CD14-positive monocyte (primary cell): Measurements from ENCODE around the gene UGDH. TPM values are rescaled to one million over a fixed set of nuclear protein-coding genes. Genes with fewer than 3 reads are reported as not detected.

Experiments used
- DNase-seq, 3 donors: peaks; one replicate each; pipeline ENCODE4 v3.0.0-alpha.2; 2011 to 2022
- H2AFZ ChIP-seq: 2 replicates; pipeline ENCODE4 v1.6.0; 2012; ENCODE audit warnings: mild to moderate bottlenecking, low read depth, low read length, inconsistent platforms; ENCODE audit not compliant: insufficient read depth, poor library complexity, severe bottlenecking
- H3K27ac ChIP-seq, 2 donors: 1 replicate in 1 of 2; 2 replicates in 1 of 2; pipeline ENCODE4 v1.5.1; 2012 to 2013; ENCODE audit warnings: low read length in 2 of 2, control low read depth in 1 of 2, inconsistent platforms in 1 of 2, low read depth in 1 of 2, mild to moderate bottlenecking in 1 of 2
- H3K27me3 ChIP-seq, 2 donors: one replicate each; pipeline versions ENCODE4 v1.6.0 to v1.6.1; 2011 to 2013; ENCODE audit warnings: low read length in 2 of 2; ENCODE audit not compliant: control insufficient read depth in 2 of 2, insufficient read depth in 2 of 2
- H3K36me3 ChIP-seq, 2 donors: replicated peaks in 1 of 2; 1 replicate in 1 of 2; 2 replicates in 1 of 2; pipeline versions ENCODE4 v1.5.1 to v1.6.1; 2012 to 2013; ENCODE audit warnings: low read length in 2 of 2, control low read depth in 1 of 2, inconsistent platforms in 1 of 2, mild to moderate bottlenecking in 1 of 2; ENCODE audit not compliant: insufficient read depth in 2 of 2, control insufficient read depth in 1 of 2
- H3K4me1 ChIP-seq, 2 donors: 1 replicate in 1 of 2; 2 replicates in 1 of 2; pipeline versions ENCODE4 v1.5.1 to v1.6.1; 2012 to 2013; ENCODE audit warnings: low read length in 2 of 2, control low read depth in 1 of 2, inconsistent platforms in 1 of 2, mild to moderate bottlenecking in 1 of 2, moderate library complexity in 1 of 2; ENCODE audit not compliant: insufficient read depth in 2 of 2, control insufficient read depth in 1 of 2
- H3K4me2 ChIP-seq: replicated peaks from 2 replicates; pipeline ENCODE3; 2012; ENCODE audit warnings: low read length, moderate library complexity, mild to moderate bottlenecking; ENCODE audit not compliant: poor library complexity, severe bottlenecking; ENCODE audit errors: extremely low read depth
- H3K4me3 ChIP-seq, 3 experiments: fragments of 200-600 bp in 1 of 3; sonication (generic) in 1 of 3; replicated peaks in 1 of 3; 1 replicate in 2 of 3; 2 replicates in 1 of 3; pipeline ENCODE4 v1.5.1; 2011 to 2013; ENCODE audit warnings: low read length in 3 of 3, mild to moderate bottlenecking in 3 of 3, control low read depth in 2 of 3, low read depth in 2 of 3, inconsistent platforms in 1 of 3, moderate library complexity in 1 of 3
- H3K79me2 ChIP-seq: 2 replicates; pipeline ENCODE4 v1.6.0; 2012; ENCODE audit warnings: mild to moderate bottlenecking, control low read depth, inconsistent platforms, low read length, moderate library complexity; ENCODE audit not compliant: insufficient read depth
- H3K9ac ChIP-seq: 2 replicates; pipeline ENCODE4 v1.6.0; 2017; ENCODE audit warnings: low read length, mild to moderate bottlenecking; ENCODE audit not compliant: insufficient read depth, poor library complexity, severe bottlenecking
- H3K9me3 ChIP-seq, 2 donors: replicated peaks in 1 of 2; 1 replicate in 1 of 2; 2 replicates in 1 of 2; pipeline versions ENCODE4 v1.5.1 to v1.6.1; 2012 to 2013; ENCODE audit warnings: low read length in 2 of 2, control low read depth in 1 of 2; ENCODE audit not compliant: control insufficient read depth in 1 of 2, insufficient read depth in 1 of 2
- H4K20me1 ChIP-seq: 2 replicates; pipeline ENCODE4 v1.6.0; 2012; ENCODE audit warnings: mild to moderate bottlenecking, low read length, control low read depth, moderate library complexity; ENCODE audit not compliant: insufficient read depth
- H3K27ac Mint-ChIP-seq, 7 donors: one replicate each; pipeline ENCODE4 v1.8.0; 2020; ENCODE audit warnings: mild to moderate bottlenecking in 7 of 7, mixed read lengths in 7 of 7, moderate library complexity in 6 of 7, inconsistent platforms in 2 of 7
- H3K27me3 Mint-ChIP-seq, 3 donors: one replicate each; pipeline ENCODE4 v1.8.0; 2021 to 2022; ENCODE audit warnings: low read depth in 3 of 3, mild to moderate bottlenecking in 3 of 3, mixed read lengths in 3 of 3, moderate library complexity in 3 of 3, inconsistent platforms in 1 of 3
- H3K36me3 Mint-ChIP-seq, 2 donors: one replicate each; pipeline ENCODE4 v1.8.0; 2020; ENCODE audit warnings: mixed read lengths in 2 of 2, inconsistent platforms in 1 of 2, mild to moderate bottlenecking in 1 of 2
- H3K4me1 Mint-ChIP-seq: one replicate; pipeline ENCODE4 v1.8.0; 2020; ENCODE audit warnings: mild to moderate bottlenecking, mixed read lengths
- H3K4me3 Mint-ChIP-seq, 2 donors: one replicate each; pipeline ENCODE4 v1.8.0; 2020; ENCODE audit warnings: mild to moderate bottlenecking in 2 of 2, mixed read lengths in 2 of 2, moderate library complexity in 1 of 2
- H3K9me3 Mint-ChIP-seq, 7 donors: one replicate each; pipeline ENCODE4 v1.8.0; 2020 to 2022; ENCODE audit warnings: mixed read lengths in 7 of 7, mild to moderate bottlenecking in 6 of 7, moderate library complexity in 6 of 7, inconsistent platforms in 2 of 7
- WGBS: methylation state at CpG from one replicate; pipeline ENCODE4 v1.1.5; 2013; ENCODE audit warnings: missing lambda C conversion rate; ENCODE audit not compliant: insufficient coverage; 5-methylcytosine and 5-hydroxymethylcytosine counted together
- intact Hi-C, 2 donors: fragments of 100-400 bp; cut with micrococcal nuclease; formaldehyde crosslinking; loops; one replicate each; pipeline versions ENCODE4 v1.15.0 to v1.15.1; 2023
- polyA plus RNA-seq, 3 donors: library from polyadenylated mRNA; depleted of rRNA in 1 of 3; unstranded in 2 of 3; stranded (reverse) in 1 of 3; fragments of 300-500 nt in 2 of 3; fragments of >200 nt in 1 of 3; fragmentation: Illumina TruSeq in 2 of 3; gene quantifications; 1 replicate in 2 of 3; 2 replicates in 1 of 3; pipeline ENCODE4 v1.2.3, GENCODE V29; 2012 to 2021
- TF ChIP-seq, protein P1 (sequence below): fragments of 200-600 bp; IDR thresholded peaks from one replicate; pipeline ENCODE4 v1.8.0; 2022; ENCODE audit warnings: antibody characterized with exemption, mild to moderate bottlenecking

Gene UGDH
- polyA plus RNA-seq, 3 donors: 4.6 to 19.7 (median 16.7) TPM

GRCh38 chr4:39470402-39470801 is 56.8 kb downstream of the UGDH start:
- H3K4me1 Mint-ChIP-seq: peaks cover 11% of the 10 kb centered on the region
- Histone ChIP-seq H3K4me2 (no peak overlapping the region), H2AFZ (no peak overlapping the region), H3K9me3 (no peaks in the 10 kb centered on the region), H3K4me1 (peaks cover 7 to 10% of the 10 kb centered on the region in 2 donors), H3K4me3 (no peak overlapping the region), H4K20me1 (no peaks in the 10 kb centered on the region), H3K9ac (no peak overlapping the region), H3K27ac (peak overlapping the region in 1 of 2 donors; percentile 60), H3K27me3 (no peaks in the 10 kb centered on the region), H3K36me3 (peaks cover 17 to 41% of the 10 kb centered on the region in 2 donors), H3K79me2 (no peaks in the 10 kb centered on the region)
- TF ChIP-seq, protein P1, sequence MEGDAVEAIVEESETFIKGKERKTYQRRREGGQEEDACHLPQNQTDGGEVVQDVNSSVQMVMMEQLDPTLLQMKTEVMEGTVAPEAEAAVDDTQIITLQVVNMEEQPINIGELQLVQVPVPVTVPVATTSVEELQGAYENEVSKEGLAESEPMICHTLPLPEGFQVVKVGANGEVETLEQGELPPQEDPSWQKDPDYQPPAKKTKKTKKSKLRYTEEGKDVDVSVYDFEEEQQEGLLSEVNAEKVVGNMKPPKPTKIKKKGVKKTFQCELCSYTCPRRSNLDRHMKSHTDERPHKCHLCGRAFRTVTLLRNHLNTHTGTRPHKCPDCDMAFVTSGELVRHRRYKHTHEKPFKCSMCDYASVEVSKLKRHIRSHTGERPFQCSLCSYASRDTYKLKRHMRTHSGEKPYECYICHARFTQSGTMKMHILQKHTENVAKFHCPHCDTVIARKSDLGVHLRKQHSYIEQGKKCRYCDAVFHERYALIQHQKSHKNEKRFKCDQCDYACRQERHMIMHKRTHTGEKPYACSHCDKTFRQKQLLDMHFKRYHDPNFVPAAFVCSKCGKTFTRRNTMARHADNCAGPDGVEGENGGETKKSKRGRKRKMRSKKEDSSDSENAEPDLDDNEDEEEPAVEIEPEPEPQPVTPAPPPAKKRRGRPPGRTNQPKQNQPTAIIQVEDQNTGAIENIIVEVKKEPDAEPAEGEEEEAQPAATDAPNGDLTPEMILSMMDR: no peak
- H3K27me3 Mint-ChIP-seq: no peaks in the 10 kb centered on the region
- peaks cover 20 to 43% of the 10 kb centered on the region in 2 donors for H3K36me3 Mint-ChIP-seq
- peak overlapping the region in 1 of 7 donors; percentile 90 for H3K27ac Mint-ChIP-seq
- intact Hi-C loops: no loop called here
- no peak overlapping the region for H3K4me3 Mint-ChIP-seq
- H3K9me3 Mint-ChIP-seq: no peaks in the 10 kb centered on the region
- DNase-seq: no peak
- WGBS: no CpG with 5 or more reads among the region's 1 CpG

DNA sequence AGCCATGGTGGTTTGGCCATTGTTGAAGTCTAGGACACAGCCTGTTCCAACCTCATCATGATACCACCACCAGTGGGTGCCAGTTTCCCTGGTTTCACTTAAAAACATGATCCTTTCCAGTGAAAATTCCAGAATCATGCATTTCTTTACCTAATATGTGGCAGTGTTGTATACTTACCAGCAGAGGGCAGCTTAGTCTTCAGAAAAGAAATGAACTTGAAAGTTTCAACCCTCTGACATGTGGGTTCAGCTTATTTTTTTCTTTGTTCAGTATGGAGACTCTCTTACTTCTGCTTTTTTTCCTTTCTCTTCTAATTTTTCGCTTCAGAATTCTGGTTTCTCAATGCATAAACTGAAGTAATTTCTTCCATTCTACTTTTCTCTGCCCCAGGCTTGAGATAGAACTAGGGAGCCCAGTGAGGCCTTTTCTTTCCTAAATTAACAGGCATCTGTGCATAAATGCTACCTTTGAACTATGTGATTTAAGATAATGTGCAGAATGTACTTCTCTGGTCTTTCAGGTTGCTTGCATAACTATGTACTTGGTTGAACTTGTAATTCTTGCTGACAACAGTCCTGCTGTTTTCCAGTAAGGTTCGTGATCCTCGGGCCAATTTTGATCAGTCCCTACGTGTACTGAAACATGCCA is 57.7 kb downstream of the UGDH start:
- H3K27ac Mint-ChIP-seq: peak overlapping the region; percentile 81 to 92 (median 89)
- Histone ChIP-seq H3K27ac (peak overlapping the region in 1 of 2 donors; percentile 60), H3K36me3 (peaks cover 22 to 49% of the 10 kb centered on the region in 2 donors), H3K4me1 (peaks cover 7 to 10% of the 10 kb centered on the region in 2 donors), H4K20me1 (no peaks in the 10 kb centered on the region), H3K79me2 (no peaks in the 10 kb centered on the region), H2AFZ (peak overlapping the region; percentile 57), H3K27me3 (no peaks in the 10 kb centered on the region), H3K4me2 (peak overlapping the region; percentile 48), H3K9me3 (no peaks in the 10 kb centered on the region), H3K4me3 (peak overlapping the region; percentile 7 to 46 (median 27)), H3K9ac (peak overlapping the region; percentile 37)
- H3K4me1 Mint-ChIP-seq: peaks cover 11% of the 10 kb centered on the region
- intact Hi-C loops: loop anchor here in 1 of 2 donors (10.0 kb wide), 1 partner anchor 55 kb away; the partner anchor contains the start of gene UGDH
- H3K36me3 Mint-ChIP-seq: peaks cover 23 to 50% of the 10 kb centered on the region in 2 donors
- DNase-seq: peak; percentile 67 to 81 (median 81)
- no CpG with 5 or more reads among the region's 4 CpGs for WGBS
- H3K9me3 Mint-ChIP-seq: no peaks in the 10 kb centered on the region
- H3K27me3 Mint-ChIP-seq: no peaks in the 10 kb centered on the region
- TF ChIP-seq, protein P1: peak; percentile 83
- H3K4me3 Mint-ChIP-seq: peak overlapping the region; percentile 24 to 76
